Esophagus (tissue), 2 donors: ENCODE data around the gene MEIOC. TPM values are rescaled to one million over a fixed set of nuclear protein-coding genes. Genes with fewer than 3 reads are reported as not detected.
A peak's percentile ranks its signal among the peaks of the same experiment; 100 is the strongest.
"Not testable (repeated sequence)": the region's sequence is repeated elsewhere in the genome, so short reads cannot be mapped to it uniquely, and the experiment has no call there.

Experiments used
- H3K27ac ChIP-seq, 2 donors: one replicate each; pipeline ENCODE4 v1.5.1; 2013; ENCODE audit warnings: low read depth in 2 of 2, mild to moderate bottlenecking in 2 of 2, inconsistent platforms in 1 of 2, low read length in 1 of 2, moderate library complexity in 1 of 2
- H3K27me3 ChIP-seq, 2 donors: one replicate each; pipeline ENCODE4 v1.6.1; 2013; ENCODE audit warnings: low read length in 2 of 2, control low read depth in 1 of 2, mild to moderate bottlenecking in 1 of 2; ENCODE audit not compliant: insufficient read depth in 2 of 2, control insufficient read depth in 1 of 2
- H3K36me3 ChIP-seq, 2 donors: one replicate each; pipeline ENCODE4 v1.6.1; 2013; ENCODE audit warnings: low read length in 1 of 2; ENCODE audit not compliant: control insufficient read depth in 2 of 2, insufficient read depth in 2 of 2
- H3K4me1 ChIP-seq, 2 donors: one replicate each; pipeline ENCODE4 v1.6.1; 2013; ENCODE audit warnings: low read length in 1 of 2; ENCODE audit not compliant: control insufficient read depth in 2 of 2, insufficient read depth in 2 of 2
- H3K4me3 ChIP-seq, 2 donors: one replicate each; pipeline ENCODE4 v1.5.1; 2013; ENCODE audit warnings: low read length in 2 of 2, mild to moderate bottlenecking in 2 of 2, low read depth in 1 of 2, moderate library complexity in 1 of 2
- H3K9me3 ChIP-seq, 2 donors: one replicate each; pipeline ENCODE4 v1.6.1; 2013; ENCODE audit warnings: mild to moderate bottlenecking in 2 of 2, low read depth in 1 of 2, low read length in 1 of 2, moderate library complexity in 1 of 2; ENCODE audit not compliant: control insufficient read depth in 2 of 2, insufficient read depth in 1 of 2
- WGBS, 2 donors: extraction: QIAGEN DNeasy Blood & Tissue Kit; methylation state at CpG; one replicate each; pipeline ENCODE4 v1.1.7; 2013; 5-methylcytosine and 5-hydroxymethylcytosine counted together
- polyA plus RNA-seq, 2 donors: library from polyadenylated mRNA; stranded (reverse); fragments of 200-250 nt; gene quantifications; one replicate each; pipeline ENCODE4 v1.2.3, GENCODE V29; 2013
- donor health status: healthy with polysubstance abuse.
- donor health status: Bipolar disorder and iron deficiency.

The MEIOC gene
- polyA plus RNA-seq, 2 donors, result 0.06 TPM; not detected in 1

DNA sequence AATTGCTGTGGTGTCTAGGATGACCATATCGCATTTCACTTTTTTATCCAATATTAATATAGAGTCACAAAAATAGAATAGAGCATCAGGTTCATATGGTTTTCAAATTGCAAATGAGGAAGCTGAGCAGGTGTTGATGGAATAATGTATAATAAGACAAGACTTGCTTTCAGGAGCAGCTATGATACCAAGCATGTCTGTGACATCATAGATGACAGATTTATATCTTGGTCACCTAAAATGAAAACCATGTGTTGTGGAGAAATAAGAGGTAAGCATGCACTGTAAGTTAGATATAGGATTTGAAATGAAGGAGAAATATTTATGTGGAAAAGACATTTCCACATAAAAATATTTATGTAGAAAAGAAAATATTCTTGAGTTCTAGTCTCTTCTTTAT lies 8.6 kb downstream of the MEIOC start:
- Histone ChIP-seq H3K9me3 (no peaks in the 10 kb centered on the region), H3K27me3 (no peaks in the 10 kb centered on the region), H3K4me3 (no peak overlapping the region), H3K27ac (no peak overlapping the region), H3K36me3 (no peaks in the 10 kb centered on the region), H3K4me1 (no peaks in the 10 kb centered on the region)
- WGBS, 2 donors, result 96 to 98% methylated on average over 1 of the region's 1 CpG

DNA sequence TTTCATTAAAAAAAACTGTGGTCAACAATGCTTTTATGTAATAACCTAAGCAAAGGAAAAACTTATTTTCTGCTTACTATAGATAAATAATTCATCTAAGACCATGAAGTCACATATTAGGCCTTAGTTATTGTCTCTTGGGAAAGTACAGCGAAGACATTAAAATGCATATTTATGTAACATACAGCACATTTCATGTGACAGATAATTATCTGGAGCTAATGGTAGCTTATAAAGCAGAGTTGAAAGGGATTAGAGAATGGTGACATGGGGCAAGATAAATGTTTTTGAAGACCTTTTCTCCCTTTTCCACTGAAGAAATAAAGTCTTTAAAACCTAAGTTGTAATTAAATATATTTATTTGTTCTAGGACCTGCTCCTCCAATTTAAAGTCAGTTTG lies 9.7 kb downstream of the MEIOC start:
- no peak overlapping the region for H3K27ac ChIP-seq
- no peaks in the 10 kb centered on the region for H3K9me3 ChIP-seq
- no peaks in the 10 kb centered on the region for H3K27me3 ChIP-seq
- 98% methylated on average over 1 of the region's 1 CpG for WGBS, 2 donors
- H3K36me3 ChIP-seq, result no peaks in the 10 kb centered on the region
- no peaks in the 10 kb centered on the region for H3K4me1 ChIP-seq
- no peak overlapping the region for H3K4me3 ChIP-seq

DNA sequence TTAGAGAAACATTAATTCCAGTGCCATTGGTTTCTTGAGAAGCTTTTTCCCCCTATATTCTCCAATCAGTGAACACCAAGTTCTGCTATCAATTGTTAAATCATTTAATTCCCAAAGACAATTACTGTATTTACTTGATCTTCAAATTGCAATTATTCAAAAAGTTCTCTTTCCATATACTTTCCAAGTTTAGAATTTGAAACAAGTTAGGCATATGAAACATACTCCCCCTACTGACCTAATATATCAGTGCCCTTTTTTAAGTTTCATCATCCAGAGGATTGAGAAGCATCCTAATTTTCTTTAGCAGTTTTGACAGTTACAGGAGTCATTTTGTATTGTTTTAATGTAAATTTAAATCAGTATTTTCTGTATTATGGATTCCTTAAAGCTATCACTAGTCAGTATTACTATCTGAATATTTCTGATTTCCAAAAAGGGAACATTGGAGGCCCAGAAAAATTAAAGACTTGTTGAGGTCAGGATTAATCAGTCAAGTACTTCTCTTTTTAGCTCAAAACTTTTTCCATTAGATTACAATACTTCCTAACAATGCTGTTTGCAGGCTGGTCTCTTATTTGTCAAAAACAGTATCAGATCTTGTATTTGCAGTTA lies 16.3 kb downstream of the MEIOC start:
- H3K9me3 ChIP-seq, result no peaks in the 10 kb centered on the region
- H3K27ac ChIP-seq, result no peak overlapping the region
- no peaks in the 10 kb centered on the region for H3K27me3 ChIP-seq
- H3K36me3 ChIP-seq, result no peaks in the 10 kb centered on the region
- H3K4me3 ChIP-seq, result no peak overlapping the region
- H3K4me1 ChIP-seq, result no peaks in the 10 kb centered on the region

DNA sequence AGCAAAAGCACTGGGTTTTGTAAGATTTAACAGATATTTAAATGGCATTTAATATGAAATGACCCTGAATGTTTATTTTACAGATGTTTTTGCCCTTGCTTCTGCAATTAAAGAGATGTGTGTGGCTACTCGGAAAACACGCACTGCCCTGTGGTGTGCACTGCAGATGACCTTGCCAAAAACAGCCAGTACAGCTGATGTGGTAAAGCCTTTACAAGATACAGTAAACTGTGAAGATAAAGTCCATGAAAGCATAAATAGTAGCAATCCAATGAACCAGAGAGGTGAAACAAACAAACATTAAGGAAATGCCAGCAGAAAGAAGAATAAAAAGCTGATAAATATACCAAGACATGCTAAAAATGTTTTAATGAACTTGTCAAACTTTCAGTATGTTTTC lies 17.6 kb downstream of the MEIOC start:
- no peak overlapping the region for H3K27ac ChIP-seq
- no peaks in the 10 kb centered on the region for H3K27me3 ChIP-seq
- 73 to 84% methylated on average over 2 of the region's 2 CpGs for WGBS, 2 donors
- no peaks in the 10 kb centered on the region for H3K9me3 ChIP-seq
- peaks cover 0 to 3% of the 10 kb centered on the region in 2 donors for H3K36me3 ChIP-seq
- no peak overlapping the region for H3K4me3 ChIP-seq
- H3K4me1 ChIP-seq, result no peaks in the 10 kb centered on the region

GRCh38 chr17:44677136-44677535 lies 20.9 kb downstream of the MEIOC start:
- no peaks in the 10 kb centered on the region for H3K9me3 ChIP-seq
- no peak overlapping the region for H3K4me3 ChIP-seq
- H3K36me3 ChIP-seq, result peaks cover 0 to 13% of the 10 kb centered on the region in 2 donors
- no peaks in the 10 kb centered on the region for H3K4me1 ChIP-seq
- H3K27me3 ChIP-seq, result no peaks in the 10 kb centered on the region
- no peak overlapping the region for H3K27ac ChIP-seq
- 68 to 86% methylated on average over 2 of the region's 2 CpGs for WGBS, 2 donors

DNA sequence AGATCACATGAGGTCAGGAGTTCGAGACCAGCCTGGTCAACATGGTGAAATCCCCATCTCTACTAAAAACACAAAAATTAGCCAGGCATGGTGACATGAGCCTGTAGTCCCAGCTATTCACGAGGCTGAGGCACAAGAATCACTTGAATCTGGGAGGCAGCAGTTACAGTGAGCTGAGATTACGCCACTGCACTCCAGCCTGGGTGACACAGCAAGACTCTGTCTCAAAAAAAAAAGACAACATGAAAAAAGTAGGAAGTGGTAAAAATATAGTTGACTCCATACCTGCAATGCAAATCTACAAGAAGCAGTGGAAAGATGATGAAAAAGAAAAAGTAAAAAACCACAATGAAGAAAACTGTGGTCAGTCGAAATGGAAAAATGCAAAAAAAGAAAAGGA lies 27.0 kb downstream of the MEIOC start:
- not testable (repeated sequence) for H3K9me3 ChIP-seq, H3K27me3 ChIP-seq, H3K4me3 ChIP-seq, H3K4me1 ChIP-seq, H3K27ac ChIP-seq
- WGBS, 2 donors, result 86 to 88% methylated on average over 4 of the region's 4 CpGs
- peaks cover 0 to 13% of the 10 kb centered on the region in 2 donors for H3K36me3 ChIP-seq

- H3K36me3 ChIP-seq, result no peaks in the 10 kb centered on the region
- WGBS, 2 donors, result 90 to 93% methylated on average over 1 of the region's 1 CpG
- no peak overlapping the region for H3K4me3 ChIP-seq
- no peaks in the 10 kb centered on the region for H3K9me3 ChIP-seq
- no peaks in the 10 kb centered on the region for H3K4me1 ChIP-seq
- H3K27ac ChIP-seq, result no peak overlapping the region
- H3K27me3 ChIP-seq, result no peaks in the 10 kb centered on the region
Observed at GRCh38 chr17:44687756-44688155, 31.5 kb downstream of the MEIOC start.

DNA sequence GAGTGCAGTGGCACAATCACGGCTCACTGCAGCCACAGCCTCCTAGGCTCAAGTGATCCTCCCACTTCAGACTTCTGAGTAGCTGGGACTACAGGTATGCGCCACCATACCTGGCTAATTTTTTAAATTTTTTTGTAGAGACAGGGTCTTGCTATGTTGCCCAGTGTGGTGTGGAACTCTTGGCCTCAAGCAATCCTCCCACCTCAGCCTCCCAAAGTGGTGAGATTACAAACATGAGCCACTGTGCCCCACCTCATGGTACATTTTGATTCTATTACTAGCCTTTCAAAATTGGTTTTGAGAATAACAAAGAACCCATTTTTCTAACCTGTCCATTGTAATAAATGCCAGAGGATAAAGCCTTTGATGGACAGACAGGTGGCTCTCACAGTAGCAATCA lies 31.9 kb downstream of the MEIOC start:
- WGBS, 2 donors, result 90 to 94% methylated on average over 2 of the region's 2 CpGs
- no peaks in the 10 kb centered on the region for H3K9me3 ChIP-seq
- H3K4me3 ChIP-seq, result peak overlapping the region in 1 of 2 donors; percentile 60
- no peaks in the 10 kb centered on the region for H3K36me3 ChIP-seq
- H3K27me3 ChIP-seq, result no peaks in the 10 kb centered on the region
- H3K27ac ChIP-seq, result no peak overlapping the region
- no peaks in the 10 kb centered on the region for H3K4me1 ChIP-seq

DNA sequence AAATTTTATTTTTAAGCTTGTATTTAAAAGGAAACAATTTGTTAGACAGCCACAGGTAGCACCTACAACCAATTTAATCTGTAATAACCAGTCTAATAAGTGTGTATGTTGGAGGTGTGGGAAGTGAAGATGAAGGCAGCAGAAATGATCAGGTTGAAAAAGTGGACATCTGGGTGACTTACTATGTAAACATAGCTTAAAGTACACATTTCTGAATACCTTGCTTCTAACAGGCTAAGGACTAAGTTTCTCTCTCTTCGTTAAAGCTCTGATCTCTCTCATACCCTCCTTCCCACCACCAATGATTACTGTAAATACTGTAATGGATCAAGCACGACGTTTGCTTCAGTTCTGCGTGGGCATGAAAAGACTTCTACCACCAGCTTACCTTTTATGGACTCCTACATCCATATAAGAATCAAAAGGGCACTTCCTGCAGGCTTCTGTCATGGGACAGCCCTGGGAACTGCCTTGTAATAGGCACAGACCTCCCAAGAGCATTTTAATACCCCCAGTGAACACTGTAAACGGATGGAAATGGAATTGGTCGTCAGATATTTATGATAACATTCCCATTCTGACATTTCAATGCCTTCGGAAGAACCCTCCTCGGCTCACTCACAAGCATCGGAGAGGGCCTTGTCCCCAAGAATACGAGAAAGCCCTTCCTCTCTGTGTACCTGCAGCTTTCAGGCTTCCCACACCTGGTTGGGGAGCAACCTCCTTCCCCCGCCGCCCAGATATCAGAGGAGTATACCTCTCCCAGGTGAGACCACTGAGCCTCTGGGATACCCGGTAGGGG lies 32.6 kb downstream of the MEIOC start:
- WGBS, 2 donors, result 2 to 3% methylated on average over 13 of the region's 13 CpGs
- H3K27ac ChIP-seq, result peak overlapping the region; percentile 66 to 89
- peak overlapping the region; percentile 60 to 90 for H3K4me3 ChIP-seq
- H3K36me3 ChIP-seq, result no peaks in the 10 kb centered on the region
- H3K9me3 ChIP-seq, result no peaks in the 10 kb centered on the region
- no peaks in the 10 kb centered on the region for H3K4me1 ChIP-seq
- H3K27me3 ChIP-seq, result no peaks in the 10 kb centered on the region
